MM.1S (cell line): ENCODE data around the gene CDK16.

ENCODE experiments used
- CTCF ChIP-seq: fragments of 300-600 bp; sonication (generic); IDR thresholded peaks from 2 replicates; pipeline ENCODE4 v1.5.1; 2016; ENCODE audit warnings: antibody characterized with exemption, low read length, mixed read lengths
- EZH2 ChIP-seq: fragments of 300-600 bp; sonication (generic); optimal IDR thresholded peaks from 2 replicates; pipeline ENCODE3; 2017; ENCODE audit warnings: low read depth, mild to moderate bottlenecking, antibody characterized with exemption, low read length, mixed read lengths
- EZH2phosphoT487 ChIP-seq: fragments of 300-600 bp; sonication (generic); IDR thresholded peaks from 2 replicates; pipeline ENCODE4 v1.6.1; 2018; ENCODE audit warnings: antibody characterized with exemption, low read length

GRCh38 chrX:47242321-47242720 lies 23.8 kb downstream of the CDK16 start:
- no peak for TF ChIP-seq CTCF
- no peak for TF ChIP-seq EZH2
- TF ChIP-seq EZH2phosphoT487: no peak
